HG02884 (cell line): ENCODE measurements around the gene MYOZ1.
"Not testable (repeated sequence)": the region's sequence is repeated elsewhere in the genome, so short reads cannot be mapped to it uniquely, and the experiment has no call there.

ENCODE experiments used
- ATAC-seq: cut with Tn5 transposase; IDR thresholded peaks from one replicate; pipeline ENCODE4 v1.9.1; 2021; ENCODE audit warnings: mild to moderate bottlenecking, moderate library complexity; ENCODE audit not compliant: unreplicated experiment

MYOZ1 gene, protein sequence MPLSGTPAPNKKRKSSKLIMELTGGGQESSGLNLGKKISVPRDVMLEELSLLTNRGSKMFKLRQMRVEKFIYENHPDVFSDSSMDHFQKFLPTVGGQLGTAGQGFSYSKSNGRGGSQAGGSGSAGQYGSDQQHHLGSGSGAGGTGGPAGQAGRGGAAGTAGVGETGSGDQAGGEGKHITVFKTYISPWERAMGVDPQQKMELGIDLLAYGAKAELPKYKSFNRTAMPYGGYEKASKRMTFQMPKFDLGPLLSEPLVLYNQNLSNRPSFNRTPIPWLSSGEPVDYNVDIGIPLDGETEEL

DNA sequence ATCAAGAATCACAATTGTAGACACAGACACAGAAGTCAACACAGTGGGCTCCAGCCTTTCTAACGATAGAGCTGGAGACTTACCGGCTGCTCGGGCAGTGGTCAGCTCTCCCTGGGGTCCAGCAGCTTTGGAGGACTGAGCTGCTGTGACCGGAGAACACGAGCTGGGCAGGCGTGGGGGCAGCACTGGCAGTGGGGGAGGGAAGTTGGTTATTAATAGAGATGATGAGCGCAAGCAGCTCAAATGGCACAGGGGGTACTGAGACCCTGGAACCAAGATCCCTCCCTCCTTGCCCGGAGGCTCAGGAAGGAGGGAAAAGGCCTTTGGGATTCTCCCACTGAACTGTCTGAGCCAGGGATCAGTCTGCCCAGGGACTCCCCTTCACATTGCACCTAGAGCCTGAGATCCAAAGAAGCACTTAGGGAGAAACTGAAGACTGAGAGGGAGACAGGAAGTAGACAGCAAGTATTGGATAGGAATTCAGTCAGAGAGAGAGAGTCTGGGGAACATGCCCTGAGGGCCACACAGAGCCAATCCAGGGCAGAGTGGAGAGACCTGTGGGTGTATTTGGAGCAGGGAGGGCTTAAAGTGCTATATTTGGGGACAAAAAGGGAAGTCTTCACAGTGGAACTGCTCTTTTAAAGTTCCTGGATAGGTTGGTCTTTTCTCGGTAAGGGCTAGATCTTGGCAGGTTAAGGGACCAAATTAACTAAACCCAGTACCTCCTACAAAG lies at the start of gene MYOZ1:
TSS of gene MYOZ1 (minus strand) at position 147 of the 733 bp plus-strand sequence. CDS start 1,457 bp downstream, outside the sequence.
- no peak for ATAC-seq

DNA sequence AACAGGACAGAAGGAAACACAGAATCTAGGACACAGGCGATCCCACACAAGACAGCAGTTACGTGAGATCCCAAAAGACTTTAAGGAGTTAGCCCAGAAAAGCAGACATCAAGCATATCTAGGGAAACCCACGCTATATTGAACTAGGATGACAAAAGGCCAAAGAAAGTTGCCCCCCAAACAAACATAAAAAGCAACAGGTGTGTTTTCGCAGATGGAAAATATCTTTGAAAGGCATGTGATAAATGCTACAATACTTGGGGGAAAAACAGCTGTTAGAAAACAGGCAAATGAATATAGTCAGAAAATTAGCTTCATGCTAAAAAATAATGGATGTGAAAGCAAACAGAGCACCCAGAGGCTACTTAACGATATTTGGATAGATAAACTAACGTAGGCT lies 49.5 kb upstream of the MYOZ1 start:
- not testable (repeated sequence) for ATAC-seq

DNA sequence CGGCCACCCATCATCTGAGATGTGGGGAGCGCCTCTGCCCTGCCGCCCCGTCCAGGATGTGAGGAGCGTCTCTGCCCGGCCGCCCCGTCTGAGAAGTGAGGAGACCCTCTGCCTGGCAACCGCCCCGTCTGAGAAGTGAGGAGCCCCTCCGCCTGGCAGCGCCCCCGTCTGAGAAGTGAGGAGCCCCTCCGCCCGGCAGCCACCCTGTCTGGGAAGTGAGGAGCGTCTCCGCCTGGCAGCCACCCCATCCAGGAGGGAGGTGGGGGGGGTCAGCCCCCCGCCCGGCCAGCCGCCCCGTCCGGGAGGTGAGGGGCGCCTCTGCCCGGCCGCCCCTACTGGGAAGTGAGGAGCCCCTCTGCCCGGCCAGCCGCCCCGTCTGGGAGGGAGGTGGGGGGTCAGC lies 48.3 kb upstream of the MYOZ1 start:
- not testable (repeated sequence) for ATAC-seq

DNA sequence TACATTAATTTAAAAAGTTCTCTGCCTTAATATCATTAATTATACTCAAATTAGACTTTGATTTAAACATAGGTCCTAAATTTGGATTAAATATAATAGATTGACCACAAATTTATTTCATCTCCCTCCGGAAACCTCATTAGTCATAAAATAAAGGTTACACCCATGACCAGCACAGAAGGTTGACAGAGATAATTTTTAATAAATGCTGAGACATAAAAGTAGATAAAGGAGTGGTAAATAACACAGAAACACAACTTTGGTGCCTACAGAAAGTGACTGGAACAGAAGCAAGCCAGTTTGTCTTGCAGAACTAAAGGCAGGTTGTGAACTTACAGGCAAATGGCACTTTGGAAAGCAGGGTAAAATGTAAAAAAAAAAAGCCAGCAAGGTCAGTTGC lies 46.4 kb upstream of the MYOZ1 start:
- ATAC-seq, result not testable (repeated sequence)

- not testable (repeated sequence) for ATAC-seq
Observed at GRCh38 chr10:73674546-73674945, 33.3 kb upstream of the MYOZ1 start.

DNA sequence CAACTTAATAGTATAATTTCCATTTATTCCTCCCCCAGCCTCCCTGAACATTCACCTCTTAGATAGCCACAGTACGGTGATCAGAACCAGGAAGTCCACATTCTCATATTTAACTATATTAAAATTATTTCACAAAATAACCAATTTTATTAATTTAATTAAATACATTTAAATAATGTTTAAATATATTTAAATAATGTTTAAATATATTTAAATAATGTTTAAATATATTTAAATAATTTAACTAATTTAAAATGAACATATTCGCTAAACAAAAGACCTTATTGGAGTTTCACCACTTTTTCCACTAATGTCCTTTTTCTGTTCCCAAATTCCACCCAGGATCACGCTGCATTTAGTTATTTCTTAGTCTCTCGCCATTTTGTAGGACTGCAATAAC lies 27.1 kb upstream of the MYOZ1 start:
- ATAC-seq, result not testable (repeated sequence)

DNA sequence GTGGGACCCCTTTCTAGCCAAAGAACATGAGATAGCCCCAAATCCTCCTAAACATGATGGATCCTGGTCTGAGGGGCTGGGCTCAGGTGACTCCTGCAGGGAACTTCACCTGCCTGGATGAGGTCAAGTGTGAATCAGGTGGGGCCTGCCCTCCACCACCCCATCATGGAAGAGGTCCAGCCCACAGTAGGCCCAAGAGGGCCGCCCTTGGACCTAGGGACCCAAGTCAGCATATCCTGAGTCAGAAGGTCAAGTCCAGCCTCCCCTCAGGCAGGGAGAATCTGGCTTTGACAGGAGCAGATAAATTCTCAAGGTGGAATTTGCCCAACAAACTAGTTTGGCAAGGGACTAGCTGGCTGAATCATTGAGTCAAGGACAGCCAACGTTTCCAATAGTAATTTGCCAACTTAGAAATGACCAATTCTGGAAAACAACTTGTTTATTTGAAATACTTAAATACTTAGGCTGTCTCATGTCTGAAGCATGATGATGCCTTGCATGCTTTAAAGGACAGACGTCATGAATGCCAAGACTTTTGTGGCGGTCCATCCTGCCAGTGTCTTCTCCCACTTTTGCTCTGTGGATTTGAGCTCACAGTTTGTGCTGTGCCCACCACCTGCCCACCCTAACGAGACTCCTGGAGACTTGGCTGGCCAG lies 25.0 kb upstream of the MYOZ1 start:
- not testable (repeated sequence) for ATAC-seq

- ATAC-seq, result not testable (repeated sequence)
Observed at GRCh38 chr10:73665581-73665980, 24.3 kb upstream of the MYOZ1 start.

GRCh38 chr10:73664156-73665040 lies 23.1 kb upstream of the MYOZ1 start:
- not testable (repeated sequence) for ATAC-seq

GRCh38 chr10:73663621-73664020 lies 22.3 kb upstream of the MYOZ1 start:
- not testable (repeated sequence) for ATAC-seq

DNA sequence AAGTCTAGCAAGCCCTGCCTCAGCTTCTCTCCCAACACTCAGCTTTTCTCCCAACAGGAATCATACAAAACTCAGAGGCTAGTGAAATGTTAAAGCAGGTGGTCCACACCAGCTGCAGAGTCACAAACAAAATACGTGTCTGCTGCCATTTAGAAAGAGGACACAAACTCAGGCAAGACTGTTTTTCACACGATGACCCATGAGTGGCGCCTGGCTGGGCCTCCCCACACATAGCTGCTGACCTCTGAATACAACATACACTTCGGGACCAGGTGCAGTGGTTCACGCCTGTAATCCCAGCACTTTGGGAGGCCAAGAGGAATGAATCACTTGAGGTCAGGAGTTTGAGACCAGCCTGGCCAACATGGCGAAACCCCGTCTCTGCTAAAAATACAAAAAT lies 21.4 kb upstream of the MYOZ1 start:
- ATAC-seq, result not testable (repeated sequence)

GRCh38 chr10:73655990-73656298 lies 14.7 kb upstream of the MYOZ1 start, which contains the start of gene SYNPO2L:
Gene SYNPO2L, minus strand, starts transcription at chr10:73656029. Its CDS starts 107 bp downstream, at chr10:73655922.
- no peak for ATAC-seq

- no peak for ATAC-seq
Observed at GRCh38 chr10:73655257-73655989, 14.1 kb upstream of the MYOZ1 start.

DNA sequence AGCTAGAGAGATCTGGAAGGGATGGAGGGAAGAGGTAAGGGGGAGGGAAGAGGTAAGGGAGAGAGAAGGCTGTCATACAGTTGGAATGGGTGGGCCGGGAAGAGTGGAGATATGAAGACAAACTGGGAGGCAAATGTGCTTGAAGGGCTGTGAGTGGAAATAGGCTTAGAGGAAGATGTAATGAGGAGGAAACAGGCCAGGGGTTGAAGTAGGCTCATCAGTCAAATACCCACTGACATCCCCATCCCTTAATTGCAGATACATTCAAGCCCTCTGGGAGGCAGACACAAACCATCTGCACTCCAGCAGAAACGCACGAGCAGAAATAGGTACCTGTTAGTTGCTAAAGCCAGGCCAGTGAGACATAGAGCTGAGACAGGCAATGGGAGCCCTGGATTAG lies 12.4 kb upstream of the MYOZ1 start:
- no peak for ATAC-seq

GRCh38 chr10:73653195-73653594 lies 11.9 kb upstream of the MYOZ1 start:
- ATAC-seq, result no peak

DNA sequence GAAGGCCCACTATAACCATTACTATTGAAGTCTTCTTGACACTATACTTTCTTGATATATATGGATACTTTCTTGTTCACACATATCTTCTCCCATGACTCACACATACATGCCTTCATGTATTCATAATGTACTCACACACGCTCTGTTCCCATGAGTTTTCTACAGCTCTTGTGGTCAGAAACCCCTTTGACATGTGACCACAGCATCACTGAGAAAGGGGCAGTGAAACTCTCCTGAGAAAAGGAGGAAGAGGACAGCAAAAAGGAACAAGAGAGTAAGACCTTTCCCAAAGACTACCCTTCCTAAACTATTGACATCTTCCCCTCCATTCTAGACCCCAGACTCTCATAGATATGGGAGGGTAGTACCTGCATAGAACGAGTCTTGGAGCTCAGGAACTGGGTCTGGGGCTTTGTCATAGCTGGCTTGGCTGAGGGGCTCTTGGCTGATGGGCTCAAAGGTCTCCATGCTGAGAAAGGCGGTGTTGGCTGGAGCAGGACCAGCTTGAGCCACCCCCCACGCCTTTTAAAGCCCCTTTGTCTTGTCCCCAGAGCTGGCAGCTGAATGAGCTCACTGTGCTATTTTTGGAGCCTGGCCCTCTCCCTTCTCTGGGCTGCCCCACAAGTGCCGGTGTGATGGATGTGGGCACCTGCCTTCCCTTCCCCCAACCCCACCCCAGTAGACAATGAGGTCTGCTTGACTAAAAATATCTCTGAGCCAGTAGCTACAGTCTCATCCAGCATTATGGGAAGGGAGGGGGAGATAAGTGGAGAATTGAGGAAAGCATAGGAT lies 9.5 kb upstream of the MYOZ1 start:
- ATAC-seq, result no peak

DNA sequence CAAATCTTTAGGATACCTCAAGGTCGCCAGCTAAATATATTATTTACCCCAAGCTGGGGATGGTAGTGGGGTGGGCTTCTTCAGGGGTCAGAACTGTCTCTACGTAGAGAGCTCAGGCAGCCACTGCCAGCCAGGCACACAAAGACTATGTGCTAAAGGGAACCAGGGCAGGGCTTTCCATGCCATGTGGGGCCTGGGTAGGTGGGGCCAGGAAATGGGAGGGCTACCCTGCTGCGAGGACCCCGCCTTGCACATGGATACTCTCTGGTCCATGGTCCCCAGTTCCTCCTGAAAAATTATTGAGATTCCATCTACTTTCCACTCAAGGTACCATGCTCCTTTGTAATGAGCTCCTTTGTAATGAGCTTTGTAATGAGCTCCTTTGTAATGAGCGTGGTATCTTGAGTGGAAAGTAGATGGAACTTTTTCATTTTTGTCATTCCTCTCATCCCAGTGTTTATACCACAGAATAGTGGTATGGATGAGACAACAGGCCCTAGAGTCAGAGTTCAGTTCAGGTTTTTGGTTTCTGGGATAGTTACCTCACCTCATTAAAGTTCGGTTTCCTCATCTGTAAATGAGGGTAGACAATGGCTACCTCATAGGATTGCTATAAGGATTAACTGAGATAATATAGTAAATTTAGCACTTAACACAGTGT lies 8.7 kb upstream of the MYOZ1 start:
- no peak for ATAC-seq

DNA sequence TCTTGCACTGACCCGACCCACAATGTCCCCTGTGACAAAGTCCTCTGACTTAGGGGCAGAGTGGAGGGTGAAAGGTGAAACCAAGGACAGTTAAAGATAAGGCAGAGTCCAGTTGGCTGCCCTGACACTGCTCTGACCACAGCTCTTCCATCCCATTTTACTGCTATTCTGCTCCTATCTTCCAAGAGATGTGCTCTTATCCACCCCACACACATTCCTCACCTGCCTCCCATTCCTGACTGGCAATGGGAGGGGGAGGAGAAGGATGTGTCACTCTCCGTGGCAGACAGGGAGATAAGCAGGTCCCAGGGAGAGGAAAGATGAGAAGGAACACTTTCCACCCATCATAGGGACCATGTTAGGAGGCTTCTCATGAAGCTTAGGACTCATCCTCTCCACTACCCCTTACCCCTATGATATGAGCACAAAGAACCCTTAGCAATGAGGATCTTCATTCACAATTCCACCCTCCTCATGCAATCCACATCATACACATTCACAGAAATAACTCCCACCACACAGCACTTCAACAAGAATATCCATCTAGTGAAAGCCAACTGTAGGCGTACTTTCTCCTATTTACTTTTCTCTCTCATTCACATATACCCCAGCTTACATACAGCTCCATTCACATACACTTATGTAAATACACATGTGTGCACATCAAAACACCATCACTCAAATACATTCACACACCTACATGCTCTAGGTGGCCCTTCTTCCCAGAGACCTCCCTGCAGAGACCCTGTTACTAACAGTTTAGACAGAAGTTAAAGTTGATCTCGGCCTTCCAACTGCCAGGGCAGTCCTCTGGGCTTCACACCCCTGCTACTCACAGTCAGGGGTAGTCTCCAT lies 7.9 kb upstream of the MYOZ1 start:
- ATAC-seq, result no peak
